Pancreas (tissue), 10 donors: ENCODE data around the gene PTPRG. TPM values are rescaled to one million over a fixed set of nuclear protein-coding genes. Genes with fewer than 3 reads are reported as not detected.

Experiments
- ATAC-seq, 4 donors: fragments of 200-7000 bp; cut with Tn5 transposase; one replicate each; pipeline versions ENCODE4 v1.8.0 to v1.9.1; 2020; ENCODE audit warnings: mild to moderate bottlenecking in 4 of 4, moderate library complexity in 4 of 4
- DNase-seq, 6 donors: peaks; one replicate each; pipeline ENCODE4 v3.0.0-alpha.2; 2020
- FAIRE-seq: peaks from 2 replicates; lab custom pipeline; 2012; peaks lifted over from hg19 to GRCh38; lab: Jason Lieb, UNC
- H3K27ac ChIP-seq, 4 donors: fragments of 200-600 bp; sonication (generic); 1 replicate in 3 of 4; 2 replicates in 1 of 4; pipeline versions ENCODE4 v1.5.0 to v1.8.0; 2020
- H3K27me3 ChIP-seq, 4 donors: fragments of 200-600 bp; one replicate each; pipeline ENCODE4 v1.8.0; 2021
- H3K36me3 ChIP-seq, 3 donors: fragments of 200-600 bp; sonication (generic) in 1 of 3; one replicate each; pipeline versions ENCODE4 v1.5.0 to v1.8.0; 2020 to 2021
- H3K4me1 ChIP-seq, 3 donors: fragments of 200-600 bp; one replicate each; pipeline ENCODE4 v1.8.0; 2021
- H3K4me3 ChIP-seq, 4 donors: fragments of 200-600 bp; sonication (generic) in 2 of 4; one replicate each; pipeline versions ENCODE4 v1.5.0 to v1.8.0; 2020 to 2021
- H3K9me3 ChIP-seq, 4 donors: fragments of 200-600 bp; one replicate each; pipeline ENCODE4 v1.8.0; 2021
- WGBS, 2 donors: extraction: QIAGEN DNeasy Blood & Tissue Kit; methylation state at CpG; one replicate each; pipeline ENCODE4 v1.1.7; 2013; 5-methylcytosine and 5-hydroxymethylcytosine counted together
- intact Hi-C, 3 donors: fragments of 100-400 bp; cut with DNase I; formaldehyde crosslinking; loops; one replicate each; pipeline versions ENCODE4 v1.11.1 to v1.14.2; 2022
- polyA plus RNA-seq, 2 donors: library from polyadenylated mRNA; stranded (reverse); fragments of 200-250 nt; gene quantifications; one replicate each; pipeline ENCODE4 v1.2.3, GENCODE V29; 2013
- total RNA-seq, 6 donors: library from RNA; stranded (reverse); fragmentation: NEBNext Ultra II Directional in 4 of 6; extraction: Animal tissue kit (Norgen Biotek cat#: 25700) in 4 of 6; gene quantifications; one replicate each; pipeline versions ENCODE4 v1.2.1 to v1.2.4, GENCODE V29; 2021 to 2023
- TF ChIP-seq, protein P1 (sequence below), 4 donors: fragments of 200-600 bp; sonication (generic) in 3 of 4; IDR thresholded peaks; one replicate each; pipeline versions ENCODE4 v1.5.0 to v1.8.0; 2021; ENCODE audit warnings: antibody characterized with exemption in 4 of 4
- donor health status: healthy with polysubstance abuse.
- donor health status: DM: no; HTN: no; CAD: no; lungs with moderate emphysema.
- donor health status: DM: no; HTN: no; CAD: no.
- donor health status: control.
- donor health status: control.
- donor health status: Bipolar disorder and iron deficiency.
- donor health status: DM: yes; HTN: yes; CAD: no.
- donor health status: DM: no; HTN: no; CAD: no.
- donor health status: DM: no; HTN: no; CAD: no.
- donor health status: DM: yes; HTN: yes; CAD: no.

PTPRG gene
- total and polyA plus RNA-seq, 8 donors = 2.8 to 20.5 (median 9.5) TPM

DNA sequence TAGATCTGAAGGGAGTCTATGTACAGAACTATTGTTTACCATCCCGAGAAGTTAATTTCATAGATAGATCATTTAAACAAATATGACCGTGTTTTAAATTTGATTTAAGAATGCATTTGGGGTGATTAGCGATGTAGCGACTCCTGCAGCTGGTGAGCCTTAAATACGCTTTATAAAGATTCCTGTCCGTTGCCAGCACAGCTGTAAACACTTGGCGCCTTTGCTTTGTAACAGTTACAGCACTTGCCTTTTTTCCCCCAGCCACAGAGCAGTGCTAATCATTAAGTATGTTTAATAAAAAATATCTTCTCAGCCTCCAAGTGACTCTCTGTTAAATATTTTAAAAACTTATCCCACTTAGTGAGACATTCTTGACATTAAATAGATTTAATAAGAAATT is 478.2 kb downstream of the PTPRG start:
- H3K27ac ChIP-seq = no peak overlapping the region
- intact Hi-C loops = no loop called here
- FAIRE-seq (no peak), ATAC-seq (no peak), DNase-seq (no peak)
- 86 to 90% methylated on average over 7 of the region's 7 CpGs for WGBS, 2 donors
- no peaks in the 10 kb centered on the region for H3K36me3 ChIP-seq
- H3K9me3 ChIP-seq = no peaks in the 10 kb centered on the region
- H3K4me1 ChIP-seq = no peaks in the 10 kb centered on the region
- no peaks in the 10 kb centered on the region for H3K27me3 ChIP-seq
- TF ChIP-seq, protein P1, sequence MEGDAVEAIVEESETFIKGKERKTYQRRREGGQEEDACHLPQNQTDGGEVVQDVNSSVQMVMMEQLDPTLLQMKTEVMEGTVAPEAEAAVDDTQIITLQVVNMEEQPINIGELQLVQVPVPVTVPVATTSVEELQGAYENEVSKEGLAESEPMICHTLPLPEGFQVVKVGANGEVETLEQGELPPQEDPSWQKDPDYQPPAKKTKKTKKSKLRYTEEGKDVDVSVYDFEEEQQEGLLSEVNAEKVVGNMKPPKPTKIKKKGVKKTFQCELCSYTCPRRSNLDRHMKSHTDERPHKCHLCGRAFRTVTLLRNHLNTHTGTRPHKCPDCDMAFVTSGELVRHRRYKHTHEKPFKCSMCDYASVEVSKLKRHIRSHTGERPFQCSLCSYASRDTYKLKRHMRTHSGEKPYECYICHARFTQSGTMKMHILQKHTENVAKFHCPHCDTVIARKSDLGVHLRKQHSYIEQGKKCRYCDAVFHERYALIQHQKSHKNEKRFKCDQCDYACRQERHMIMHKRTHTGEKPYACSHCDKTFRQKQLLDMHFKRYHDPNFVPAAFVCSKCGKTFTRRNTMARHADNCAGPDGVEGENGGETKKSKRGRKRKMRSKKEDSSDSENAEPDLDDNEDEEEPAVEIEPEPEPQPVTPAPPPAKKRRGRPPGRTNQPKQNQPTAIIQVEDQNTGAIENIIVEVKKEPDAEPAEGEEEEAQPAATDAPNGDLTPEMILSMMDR (IDR thresholded peaks at IDR 0.05) = no peak
- H3K4me3 ChIP-seq = no peak overlapping the region

DNA sequence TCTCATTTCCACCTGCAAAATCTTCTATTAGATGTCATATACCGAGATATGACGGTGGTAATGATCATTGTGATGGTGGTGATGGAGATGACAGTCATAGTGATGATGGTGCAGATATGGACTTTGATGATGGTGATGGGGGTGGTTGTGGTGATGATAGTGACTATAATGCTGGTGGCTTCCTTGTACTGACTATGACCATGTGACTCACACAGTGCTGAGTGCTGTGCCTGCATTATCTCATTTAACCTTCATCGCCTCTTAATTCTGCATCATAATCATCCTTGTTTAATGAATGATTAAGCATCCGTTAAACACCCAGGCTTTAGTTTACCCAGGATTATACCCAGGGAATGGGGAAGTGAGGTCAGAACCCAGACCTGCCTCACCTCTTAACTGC is 480.3 kb downstream of the PTPRG start:
- H3K27me3 ChIP-seq = no peaks in the 10 kb centered on the region
- TF ChIP-seq, protein P1 (IDR thresholded peaks at IDR 0.05) = no peak
- H3K36me3 ChIP-seq = no peaks in the 10 kb centered on the region
- WGBS, 2 donors = 82 to 84% methylated on average over 4 of the region's 4 CpGs
- H3K4me3 ChIP-seq = no peak overlapping the region
- no peaks in the 10 kb centered on the region for H3K4me1 ChIP-seq
- DNase-seq (no peak), FAIRE-seq (no peak), ATAC-seq (no peak)
- intact Hi-C loops = no loop called here
- H3K27ac ChIP-seq = no peak overlapping the region
- H3K9me3 ChIP-seq = no peaks in the 10 kb centered on the region

DNA sequence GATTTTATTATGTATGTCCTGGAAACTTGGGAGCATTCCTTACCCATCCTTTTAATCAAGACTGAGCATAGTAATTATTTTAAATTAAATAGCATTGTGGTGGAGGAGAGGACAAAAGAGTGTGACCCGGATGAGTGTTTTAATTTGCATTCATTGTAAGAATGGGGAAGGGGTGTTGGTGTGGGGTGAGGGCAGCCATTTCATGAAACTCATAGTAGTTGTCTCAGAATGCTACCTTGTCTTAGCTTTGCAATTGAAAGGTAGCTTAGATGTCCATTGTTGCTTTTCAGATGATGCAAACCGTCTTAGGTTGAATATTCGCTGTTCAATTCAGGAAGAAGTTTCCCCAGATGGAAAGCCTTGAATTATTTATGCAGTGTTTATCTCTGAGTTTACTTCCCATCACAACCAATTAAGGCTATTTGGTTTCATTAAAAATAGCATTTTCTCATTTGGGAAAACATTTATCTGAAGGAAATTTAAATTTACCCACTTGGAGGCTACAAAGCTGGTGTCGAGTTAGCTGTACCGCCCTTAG is 483.6 kb downstream of the PTPRG start:
- Histone ChIP-seq H3K4me1 (no peaks in the 10 kb centered on the region), H3K9me3 (no peaks in the 10 kb centered on the region), H3K4me3 (no peak overlapping the region), H3K27me3 (no peaks in the 10 kb centered on the region), H3K36me3 (no peaks in the 10 kb centered on the region), H3K27ac (no peak overlapping the region)
- 76 to 77% methylated on average over 5 of the region's 5 CpGs for WGBS, 2 donors
- intact Hi-C loops = no loop called here
- ATAC-seq (no peak), FAIRE-seq (no peak), DNase-seq (no peak)
- TF ChIP-seq, protein P1 (IDR thresholded peaks at IDR 0.05) = no peak

DNA sequence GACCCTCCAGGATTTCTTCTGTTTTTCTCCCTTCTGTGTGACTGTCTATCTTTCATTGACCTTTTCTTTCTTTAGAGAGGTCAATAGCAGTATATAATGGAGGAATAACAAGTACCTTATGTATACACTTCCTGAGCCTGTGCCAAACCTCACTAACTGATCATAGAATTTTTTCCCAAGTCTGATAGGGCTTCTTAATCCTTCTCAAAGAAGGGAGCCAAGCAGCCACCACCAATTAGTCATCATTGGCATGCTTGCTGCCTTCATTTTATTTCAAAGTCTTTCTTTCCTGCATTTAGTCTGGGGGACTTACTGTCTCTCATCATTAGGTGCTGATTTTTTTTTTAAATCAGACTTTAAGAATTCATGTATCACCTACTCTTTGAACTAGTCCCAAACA is 485.0 kb downstream of the PTPRG start:
- H3K27me3 ChIP-seq = no peaks in the 10 kb centered on the region
- H3K36me3 ChIP-seq = no peaks in the 10 kb centered on the region
- no peak for FAIRE-seq
- no peak overlapping the region for H3K4me3 ChIP-seq
- no peaks in the 10 kb centered on the region for H3K9me3 ChIP-seq
- DNase-seq = no peak
- ATAC-seq = no peak
- intact Hi-C loops = no loop called here
- H3K27ac ChIP-seq = no peak overlapping the region
- no peaks in the 10 kb centered on the region for H3K4me1 ChIP-seq
- TF ChIP-seq, protein P1 (IDR thresholded peaks at IDR 0.05) = no peak

DNA sequence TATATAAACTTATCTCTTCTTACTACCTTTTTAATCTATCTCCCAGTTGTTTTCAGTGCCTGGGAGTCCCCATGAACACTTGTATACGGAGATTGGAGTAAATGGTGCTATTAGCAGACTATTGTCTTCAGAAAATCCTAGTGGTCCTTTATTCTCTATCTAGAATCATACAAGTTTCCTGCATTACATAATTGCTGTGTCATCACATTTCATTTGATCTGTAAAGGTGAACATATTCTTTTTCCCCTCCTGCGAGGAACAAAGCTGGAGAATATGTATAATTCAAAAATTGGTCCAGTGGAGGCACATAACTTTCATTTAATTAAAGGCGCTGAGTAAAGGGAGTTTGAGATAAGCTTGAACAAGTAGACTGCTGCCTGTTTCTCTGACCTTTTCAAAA is 487.2 kb downstream of the PTPRG start:
- no peak overlapping the region for H3K27ac ChIP-seq
- no peaks in the 10 kb centered on the region for H3K9me3 ChIP-seq
- WGBS, 2 donors = 93 to 97% methylated on average over 3 of the region's 3 CpGs
- intact Hi-C loops = no loop called here
- H3K4me1 ChIP-seq = no peaks in the 10 kb centered on the region
- FAIRE-seq (no peak), ATAC-seq (no peak), DNase-seq (no peak)
- H3K4me3 ChIP-seq = no peak overlapping the region
- TF ChIP-seq, protein P1 (IDR thresholded peaks at IDR 0.05) = no peak
- H3K27me3 ChIP-seq = no peaks in the 10 kb centered on the region
- no peaks in the 10 kb centered on the region for H3K36me3 ChIP-seq
